ENCODE data around the gene SPDL1.

Gene SPDL1

GRCh38 chr5:169583424-169584220 is at the start of gene SPDL1:
Gene SPDL1 (plus strand): TSS chr5:169583773. CDS start chr5:169588417, 4,644 bp downstream.
- Histone ChIP-seq H3K9ac (ENCODE audit: low read length) (peak within 1 kb of the TSS; percentile 97), H3K27me3 (ENCODE audit: low read length) (no peaks in the 10 kb centered on the region), H3F3A (ENCODE audit: insufficient read depth) (no peaks in the 10 kb centered on the region), H3K9me2 (replicated peaks; ENCODE audit: insufficient read depth, low read length) (no peaks in the 10 kb centered on the region), H3K4me3 (ENCODE audit: insufficient read depth, low read length, poor library complexity, severe bottlenecking) (peak within 1 kb of the TSS; percentile 96), H3K4me2 (ENCODE audit: low read depth, low read length, poor library complexity, severe bottlenecking) (peak within 1 kb of the TSS; percentile 87), H4K20me1 (ENCODE audit: low read depth, low read length) (no peaks in the 10 kb centered on the region; the same call in 1 of the 2 replicates), H2AFZ (ENCODE audit: low read depth, low read length, severe bottlenecking) (peak within 1 kb of the TSS; percentile 80), H3K79me2 (ENCODE audit: insufficient read depth, low read length) (peaks cover 49% of the 10 kb centered on the region), H3K36me3 (ENCODE audit: low read length) (peaks cover 3% of the 10 kb centered on the region; the same call in 1 of the 2 replicates), H3K9me3 (ENCODE audit: insufficient read depth, low read length) (no peaks in the 10 kb centered on the region), H3K27ac (ENCODE audit: low read depth, low read length) (peak within 1 kb of the TSS; percentile 66)
- TF ChIP-seq CTCF (IDR thresholded peaks at IDR 0.05; ENCODE audit: insufficient read depth, low read length, poor library complexity, severe bottlenecking) (no peak), EZH2phosphoT487 (conservative IDR thresholded peaks at IDR 0.05; ENCODE audit: low read length) (no peak)

- Histone ChIP-seq H3K4me2 (ENCODE audit: low read depth, low read length, poor library complexity, severe bottlenecking) (no peak overlapping the region), H3K9me2 (replicated peaks; ENCODE audit: insufficient read depth, low read length) (no peaks in the 10 kb centered on the region), H4K20me1 (ENCODE audit: low read depth, low read length) (no peaks in the 10 kb centered on the region), H2AFZ (ENCODE audit: low read depth, low read length, severe bottlenecking) (no peak overlapping the region), H3K27ac (ENCODE audit: low read depth, low read length) (no peak overlapping the region), H3F3A (ENCODE audit: insufficient read depth) (no peaks in the 10 kb centered on the region), H3K36me3 (ENCODE audit: low read length) (no peaks in the 10 kb centered on the region), H3K9me3 (ENCODE audit: insufficient read depth, low read length) (no peaks in the 10 kb centered on the region), H3K27me3 (ENCODE audit: low read length) (0 out of 2 replicates have a peak, but pooled peaks cover 3% of the 10 kb centered on the region), H3K4me3 (ENCODE audit: insufficient read depth, low read length, poor library complexity, severe bottlenecking) (no peak overlapping the region), H3K79me2 (ENCODE audit: insufficient read depth, low read length) (no peaks in the 10 kb centered on the region), H3K9ac (ENCODE audit: low read length) (no peak overlapping the region)
- TF ChIP-seq CTCF (IDR thresholded peaks at IDR 0.05; ENCODE audit: insufficient read depth, low read length, poor library complexity, severe bottlenecking) (no peak), EZH2phosphoT487 (conservative IDR thresholded peaks at IDR 0.05; ENCODE audit: low read length) (no peak)
These were observed 49.2 kb upstream of the SPDL1 start for GRCh38 chr5:169534311-169534880.

- Histone ChIP-seq H3K4me3 (ENCODE audit: insufficient read depth, low read length, poor library complexity, severe bottlenecking) (no peak overlapping the region), H3F3A (ENCODE audit: insufficient read depth) (no peaks in the 10 kb centered on the region)
- TF ChIP-seq EZH2phosphoT487 (conservative IDR thresholded peaks at IDR 0.05; ENCODE audit: low read length) (no peak), CTCF (IDR thresholded peaks at IDR 0.05; ENCODE audit: insufficient read depth, low read length, poor library complexity, severe bottlenecking) (no peak)
These were observed 48.6 kb upstream of the SPDL1 start for GRCh38 chr5:169534939-169535338.

More at GRCh38 chr5:169534939-169535338, 48.6 kb upstream of the SPDL1 start:
- Histone ChIP-seq H3K9me2 (replicated peaks; ENCODE audit: insufficient read depth, low read length) (no peaks in the 10 kb centered on the region), H4K20me1 (ENCODE audit: low read depth, low read length) (no peaks in the 10 kb centered on the region), H3K9ac (ENCODE audit: low read length) (no peak overlapping the region), H3K4me2 (ENCODE audit: low read depth, low read length, poor library complexity, severe bottlenecking) (no peak overlapping the region), H3K79me2 (ENCODE audit: insufficient read depth, low read length) (no peaks in the 10 kb centered on the region), H3K9me3 (ENCODE audit: insufficient read depth, low read length) (no peaks in the 10 kb centered on the region), H3K36me3 (ENCODE audit: low read length) (no peaks in the 10 kb centered on the region), H3K27me3 (ENCODE audit: low read length) (0 out of 2 replicates have a peak, but pooled peaks cover 3% of the 10 kb centered on the region), H2AFZ (ENCODE audit: low read depth, low read length, severe bottlenecking) (no peak overlapping the region), H3K27ac (ENCODE audit: low read depth, low read length) (no peak overlapping the region)

Measured in SU-DHL-6 (cell line).